Smooth muscle cell (in vitro differentiated cells): Measurements from ENCODE around the gene CAPZB. TPM values are rescaled to one million over a fixed set of nuclear protein-coding genes. Genes with fewer than 3 reads are reported as not detected.
A peak's percentile ranks its signal among the peaks of the same experiment; 100 is the strongest.

Experiments
- DNase-seq: peaks from one replicate; lab custom pipeline; 2025; ENCODE audit not compliant: unreplicated experiment; lab: John Stamatoyannopoulos, UW
- H2AFZ ChIP-seq: fragments of 200-600 bp; sonication (generic); 2 replicates; pipeline ENCODE4 v1.6.0; 2016; ENCODE audit warnings: antibody characterized with exemption, low read depth, mild to moderate bottlenecking
- H3F3A ChIP-seq: fragments of 200-600 bp; sonication (generic); 2 replicates; pipeline ENCODE4 v1.6.0; 2017; ENCODE audit warnings: antibody characterized with exemption, low read depth
- H3K27ac ChIP-seq: fragments of 200-600 bp; sonication (generic); 2 replicates; pipeline ENCODE4 v1.5.1; 2016; ENCODE audit warnings: low read depth, mild to moderate bottlenecking
- H3K27me3 ChIP-seq: fragments of 200-600 bp; sonication (generic); 2 replicates; pipeline ENCODE4 v1.6.1; 2016; ENCODE audit warnings: low read depth, mild to moderate bottlenecking
- H3K36me3 ChIP-seq: fragments of 200-600 bp; sonication (generic); 2 replicates; pipeline ENCODE4 v1.5.1; 2016; ENCODE audit warnings: low read depth
- H3K4me1 ChIP-seq: fragments of 200-600 bp; sonication (generic); 2 replicates; pipeline ENCODE4 v1.5.1; 2016; ENCODE audit warnings: low read depth
- H3K4me2 ChIP-seq: fragments of 200-600 bp; sonication (generic); 2 replicates; pipeline ENCODE4 v1.6.0; 2016; ENCODE audit warnings: mild to moderate bottlenecking
- H3K4me3 ChIP-seq: fragments of 200-600 bp; sonication (generic); 2 replicates; pipeline ENCODE4 v1.5.1; 2016; ENCODE audit warnings: mild to moderate bottlenecking
- H3K79me2 ChIP-seq: fragments of 200-600 bp; sonication (generic); 2 replicates; pipeline ENCODE4 v1.6.0; 2016; ENCODE audit warnings: low read depth, mild to moderate bottlenecking
- H3K9ac ChIP-seq: fragments of 200-600 bp; sonication (generic); 2 replicates; pipeline ENCODE4 v1.6.0; 2016; ENCODE audit warnings: low read depth
- H3K9me3 ChIP-seq: fragments of 200-600 bp; sonication (generic); replicated peaks from 2 replicates; pipeline ENCODE4 v1.5.1; 2016; ENCODE audit warnings: low read depth
- H4K20me1 ChIP-seq: fragments of 200-600 bp; sonication (generic); 2 replicates; pipeline ENCODE4 v1.6.0; 2016; ENCODE audit warnings: low read depth
- WGBS: methylation state at CpG from one replicate; pipeline ENCODE4 v1.1.7; 2016; ENCODE audit warnings: low lambda C conversion rate; 5-methylcytosine and 5-hydroxymethylcytosine counted together
- polyA plus RNA-seq: library from polyadenylated mRNA; unstranded; fragments of >200 nt; fragmentation: Nextera tagmentation; extraction: Ambion mirVana; gene quantifications from 2 replicates; pipeline ENCODE4 v1.2.1, GENCODE V29; 2016
- total RNA-seq: library from RNA; depleted of rRNA; stranded (reverse); fragments of >200 nt; gene quantifications from 2 replicates; pipeline ENCODE4 v1.2.3, GENCODE V29; 2014
- TF ChIP-seq, protein P1 (sequence below): fragments of 200-600 bp; sonication (generic); IDR thresholded peaks from 2 replicates; pipeline ENCODE4 v1.5.1; 2017; ENCODE audit warnings: borderline replicate concordance, mild to moderate bottlenecking, antibody characterized with exemption; ENCODE audit not compliant: insufficient read depth, poor library complexity, severe bottlenecking

Gene CAPZB
- total and polyA plus RNA-seq, 2 experiments from 2014 or later: 205 to 405 TPM

DNA sequence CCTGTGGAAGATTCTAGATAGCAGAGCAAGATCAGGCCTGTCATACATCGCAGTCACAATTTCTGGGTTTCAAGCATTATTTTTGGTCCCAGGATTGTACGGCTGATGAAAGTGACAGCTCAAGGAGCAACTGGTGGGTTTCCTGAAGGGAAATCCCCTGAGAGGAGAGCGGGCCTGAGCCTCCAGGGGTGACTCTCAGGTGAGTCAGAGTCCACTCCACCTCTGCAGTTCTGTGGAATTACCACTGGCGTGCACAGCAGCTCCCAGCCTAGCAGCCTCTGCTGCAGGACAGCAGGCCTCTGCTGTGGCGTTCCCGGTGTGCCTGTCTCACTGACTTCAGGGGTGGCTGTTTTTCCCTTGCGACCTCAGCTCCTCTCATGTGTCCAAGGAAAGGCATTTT is 148.8 kb downstream of the CAPZB start:
- Histone ChIP-seq H3K9me3 (no peaks in the 10 kb centered on the region), H4K20me1 (peaks cover 27% of the 10 kb centered on the region), H3K27me3 (no peaks in the 10 kb centered on the region), H3K79me2 (no peaks in the 10 kb centered on the region), H3K4me2 (no peak overlapping the region), H3K27ac (peak overlapping the region; percentile 34), H3F3A (peaks cover 6% of the 10 kb centered on the region), H3K36me3 (no peaks in the 10 kb centered on the region), H3K4me1 (no peaks in the 10 kb centered on the region), H3K4me3 (no peak overlapping the region), H2AFZ (no peak overlapping the region), H3K9ac (no peak overlapping the region)
- no peak for DNase-seq
- TF ChIP-seq, protein P1, sequence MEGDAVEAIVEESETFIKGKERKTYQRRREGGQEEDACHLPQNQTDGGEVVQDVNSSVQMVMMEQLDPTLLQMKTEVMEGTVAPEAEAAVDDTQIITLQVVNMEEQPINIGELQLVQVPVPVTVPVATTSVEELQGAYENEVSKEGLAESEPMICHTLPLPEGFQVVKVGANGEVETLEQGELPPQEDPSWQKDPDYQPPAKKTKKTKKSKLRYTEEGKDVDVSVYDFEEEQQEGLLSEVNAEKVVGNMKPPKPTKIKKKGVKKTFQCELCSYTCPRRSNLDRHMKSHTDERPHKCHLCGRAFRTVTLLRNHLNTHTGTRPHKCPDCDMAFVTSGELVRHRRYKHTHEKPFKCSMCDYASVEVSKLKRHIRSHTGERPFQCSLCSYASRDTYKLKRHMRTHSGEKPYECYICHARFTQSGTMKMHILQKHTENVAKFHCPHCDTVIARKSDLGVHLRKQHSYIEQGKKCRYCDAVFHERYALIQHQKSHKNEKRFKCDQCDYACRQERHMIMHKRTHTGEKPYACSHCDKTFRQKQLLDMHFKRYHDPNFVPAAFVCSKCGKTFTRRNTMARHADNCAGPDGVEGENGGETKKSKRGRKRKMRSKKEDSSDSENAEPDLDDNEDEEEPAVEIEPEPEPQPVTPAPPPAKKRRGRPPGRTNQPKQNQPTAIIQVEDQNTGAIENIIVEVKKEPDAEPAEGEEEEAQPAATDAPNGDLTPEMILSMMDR: no peak
- WGBS: 69% methylated on average over 7 of the region's 7 CpGs

DNA sequence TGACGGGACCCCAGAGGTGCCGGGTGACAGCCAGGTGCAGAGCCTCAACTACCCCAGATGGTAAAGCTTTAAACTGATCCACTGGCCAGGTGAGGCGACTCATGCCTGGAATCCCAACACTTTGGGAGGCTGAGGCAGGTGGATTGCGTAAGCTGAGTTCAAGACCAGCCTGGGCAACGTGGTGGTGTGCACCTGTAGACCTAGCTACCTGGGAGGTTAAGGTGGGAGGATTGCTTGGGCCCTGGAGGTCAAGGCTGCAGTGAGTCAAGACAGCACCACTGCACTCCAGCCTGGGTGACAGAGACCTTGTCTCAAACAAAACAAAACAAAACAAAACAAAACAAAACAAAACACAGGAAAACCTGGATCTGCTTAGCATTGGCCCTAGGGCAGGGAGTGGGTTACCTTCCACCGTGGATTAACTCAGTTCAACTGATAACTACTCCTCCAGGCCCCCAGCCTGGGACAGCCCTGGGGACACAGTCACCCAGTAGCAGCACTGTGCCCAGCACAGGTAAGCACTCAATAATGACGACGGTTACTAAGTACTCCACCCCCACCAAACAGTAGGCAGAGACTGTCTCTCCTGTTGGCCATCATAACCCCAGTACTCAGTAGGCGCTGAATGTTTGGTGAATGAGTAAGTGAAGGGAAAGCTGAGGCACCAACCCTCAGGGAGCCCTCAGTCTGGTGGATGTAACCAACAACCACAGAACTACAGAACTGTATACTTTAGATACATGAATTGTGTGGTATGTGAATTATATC is 151.6 kb downstream of the CAPZB start:
- Histone ChIP-seq H3K9me3 (no peaks in the 10 kb centered on the region), H3K4me1 (no peaks in the 10 kb centered on the region), H3K4me2 (no peak overlapping the region), H3F3A (peaks cover 6% of the 10 kb centered on the region), H3K9ac (no peak overlapping the region), H3K4me3 (no peak overlapping the region), H3K79me2 (no peaks in the 10 kb centered on the region), H3K36me3 (no peaks in the 10 kb centered on the region), H2AFZ (no peak overlapping the region), H3K27me3 (no peaks in the 10 kb centered on the region), H3K27ac (no peak overlapping the region), H4K20me1 (peaks cover 3% of the 10 kb centered on the region)
- TF ChIP-seq, protein P1: no peak
- no peak for DNase-seq
- WGBS: 85% methylated on average over 9 of the region's 9 CpGs

DNA sequence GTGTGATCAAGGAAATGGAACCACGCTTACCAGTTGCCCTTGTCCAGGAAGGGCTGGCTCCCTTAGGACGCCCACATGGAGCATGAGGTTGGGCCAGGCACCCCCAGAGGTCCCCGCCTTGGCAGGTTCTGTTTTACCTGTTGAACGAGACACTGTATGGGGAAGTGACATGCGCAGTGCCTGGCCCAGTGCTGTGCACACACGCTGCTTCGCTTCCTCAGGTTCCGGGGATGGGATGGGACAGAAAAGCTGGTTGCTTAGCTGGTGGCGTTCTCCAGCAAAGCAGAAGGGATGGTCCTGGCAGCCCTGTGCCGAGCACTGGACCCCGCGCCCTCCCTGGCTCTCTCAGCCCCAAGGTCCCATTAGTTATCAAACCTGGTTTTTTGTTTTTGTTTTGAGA is 152.5 kb downstream of the CAPZB start:
- Histone ChIP-seq H3K36me3 (no peaks in the 10 kb centered on the region), H3K4me1 (no peaks in the 10 kb centered on the region), H3K9me3 (no peaks in the 10 kb centered on the region), H2AFZ (no peak overlapping the region), H3K27ac (no peak overlapping the region), H3K4me2 (no peak overlapping the region), H4K20me1 (no peaks in the 10 kb centered on the region), H3F3A (peaks cover 6% of the 10 kb centered on the region), H3K79me2 (no peaks in the 10 kb centered on the region), H3K27me3 (no peaks in the 10 kb centered on the region), H3K9ac (no peak overlapping the region), H3K4me3 (no peak overlapping the region)
- TF ChIP-seq, protein P1: no peak
- WGBS: 94% methylated on average over 12 of the region's 12 CpGs
- DNase-seq: no peak
